Naive thymus-derived CD8-positive, alpha-beta T cell (primary cell): ENCODE results near the gene LRSAM1. TPM values are rescaled to one million over a fixed set of nuclear protein-coding genes. Genes with fewer than 3 reads are reported as not detected.
A peak's percentile ranks its signal among the peaks of the same experiment; 100 is the strongest.

Experiments used
- ATAC-seq, 2 donors: fragments of 150-1000 bp; cut with Tn5 transposase in 1 of 2; sonication (Bioruptor Pico), chemical (Tn5 transposase) in 1 of 2; 1 replicate in 1 of 2; 2 replicates in 1 of 2; pipeline ENCODE4 v1.10.0; 2021; ENCODE audit warnings: mild to moderate bottlenecking in 2 of 2, moderate library complexity in 2 of 2
- POLR2A ChIA-PET: fragments of 350-600 bp; sonication (Branson Sonifier 250); formaldehyde crosslinking; loops from one replicate; lab custom pipeline; 2021; ENCODE audit warnings: antibody characterized with exemption; lab: Charles Lee
- DNase-seq, 10 donors: peaks; one replicate each; pipeline versions ENCODE4 v3.0.0 to v3.0.0-alpha.2; 2020 to 2022
- H3K27ac Mint-ChIP-seq, 10 donors: one replicate each; pipeline ENCODE4 v1.8.0; 2020 to 2022; ENCODE audit warnings: mild to moderate bottlenecking in 10 of 10, mixed read lengths in 10 of 10, moderate library complexity in 4 of 10, inconsistent platforms in 1 of 10
- H3K27me3 Mint-ChIP-seq, 5 donors: one replicate each; pipeline ENCODE4 v1.8.0; 2021 to 2022; ENCODE audit warnings: mixed read lengths in 5 of 5
- H3K36me3 Mint-ChIP-seq, 3 donors: one replicate each; pipeline ENCODE4 v1.8.0; 2020 to 2022; ENCODE audit warnings: mixed read lengths in 3 of 3, mild to moderate bottlenecking in 2 of 3, inconsistent platforms in 1 of 3
- H3K4me1 Mint-ChIP-seq, 4 donors: one replicate each; pipeline ENCODE4 v1.8.0; 2021 to 2022; ENCODE audit warnings: mixed read lengths in 4 of 4
- H3K4me3 Mint-ChIP-seq, 10 donors: one replicate each; pipeline ENCODE4 v1.8.0; 2020 to 2022; ENCODE audit warnings: mild to moderate bottlenecking in 10 of 10, mixed read lengths in 10 of 10, moderate library complexity in 6 of 10, inconsistent platforms in 1 of 10
- H3K9me3 Mint-ChIP-seq, 9 donors: one replicate each; pipeline ENCODE4 v1.8.0; 2020 to 2022; ENCODE audit warnings: mixed read lengths in 9 of 9, mild to moderate bottlenecking in 3 of 9, inconsistent platforms in 1 of 9, moderate library complexity in 1 of 9
- polyA plus RNA-seq, 3 donors: library from polyadenylated mRNA; unstranded; fragments of 300-500 nt; fragmentation: Illumina TruSeq; gene quantifications; one replicate each; pipeline ENCODE4 v1.2.3, GENCODE V29; 2021
- total RNA-seq, 8 experiments: library from RNA in 2 of 8; stranded (reverse) in 2 of 8; gene quantifications; one replicate each; pipeline ENCODE4 v1.2.3 and lab custom pipeline; 2021 to 2026

LRSAM1 gene
- total and polyA plus RNA-seq, 5 experiments from 2014 or later: 4.3 to 26.4 (median 9.6) TPM

DNA sequence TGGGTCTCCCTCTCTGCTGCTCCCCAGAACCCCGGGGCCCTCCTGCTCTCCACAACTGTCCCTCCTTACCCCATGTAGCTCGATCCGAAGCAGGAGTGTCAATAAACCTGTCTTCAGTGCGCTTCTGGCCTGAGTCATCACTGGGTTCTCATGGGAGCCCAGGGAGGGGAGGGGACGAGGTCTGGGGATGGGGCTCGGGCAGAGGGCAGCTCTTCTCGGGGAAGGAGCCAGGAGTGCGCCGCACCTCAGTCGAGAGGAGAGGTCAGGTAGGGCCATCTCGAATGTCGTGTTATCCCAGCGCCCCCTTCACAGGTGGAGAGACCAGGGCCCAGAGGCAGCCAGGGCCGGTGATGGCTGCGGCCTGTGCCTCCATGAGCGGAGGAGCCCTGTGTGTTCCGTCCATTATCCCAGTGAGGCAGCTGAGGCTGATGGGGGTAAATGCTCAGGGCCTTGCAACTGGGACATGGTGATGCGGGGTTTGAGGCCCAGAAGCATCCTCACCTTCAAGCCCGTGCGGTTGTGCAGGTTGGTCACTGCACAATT, 52.1 kb downstream of the LRSAM1 start:
- ATAC-seq (no peak), DNase-seq (peak in 1 of 10 donors; percentile 42)
- H3K4me3 Mint-ChIP-seq: no peak overlapping the region
- H3K27me3 Mint-ChIP-seq: no peaks in the 10 kb centered on the region
- H3K27ac Mint-ChIP-seq: no peak overlapping the region
- peaks cover 0 to 2% (median 0%) of the 10 kb centered on the region in 3 donors for H3K36me3 Mint-ChIP-seq
- no peaks in the 10 kb centered on the region for H3K9me3 Mint-ChIP-seq
- H3K4me1 Mint-ChIP-seq: peaks cover 0 to 3% (median 0%) of the 10 kb centered on the region in 4 donors
- POLR2A ChIA-PET: interaction anchor here (0.9 kb wide), 1 partner anchor 231 kb away, joined by 4 read pairs; the partner anchor contains the start of gene TOR2A

DNA sequence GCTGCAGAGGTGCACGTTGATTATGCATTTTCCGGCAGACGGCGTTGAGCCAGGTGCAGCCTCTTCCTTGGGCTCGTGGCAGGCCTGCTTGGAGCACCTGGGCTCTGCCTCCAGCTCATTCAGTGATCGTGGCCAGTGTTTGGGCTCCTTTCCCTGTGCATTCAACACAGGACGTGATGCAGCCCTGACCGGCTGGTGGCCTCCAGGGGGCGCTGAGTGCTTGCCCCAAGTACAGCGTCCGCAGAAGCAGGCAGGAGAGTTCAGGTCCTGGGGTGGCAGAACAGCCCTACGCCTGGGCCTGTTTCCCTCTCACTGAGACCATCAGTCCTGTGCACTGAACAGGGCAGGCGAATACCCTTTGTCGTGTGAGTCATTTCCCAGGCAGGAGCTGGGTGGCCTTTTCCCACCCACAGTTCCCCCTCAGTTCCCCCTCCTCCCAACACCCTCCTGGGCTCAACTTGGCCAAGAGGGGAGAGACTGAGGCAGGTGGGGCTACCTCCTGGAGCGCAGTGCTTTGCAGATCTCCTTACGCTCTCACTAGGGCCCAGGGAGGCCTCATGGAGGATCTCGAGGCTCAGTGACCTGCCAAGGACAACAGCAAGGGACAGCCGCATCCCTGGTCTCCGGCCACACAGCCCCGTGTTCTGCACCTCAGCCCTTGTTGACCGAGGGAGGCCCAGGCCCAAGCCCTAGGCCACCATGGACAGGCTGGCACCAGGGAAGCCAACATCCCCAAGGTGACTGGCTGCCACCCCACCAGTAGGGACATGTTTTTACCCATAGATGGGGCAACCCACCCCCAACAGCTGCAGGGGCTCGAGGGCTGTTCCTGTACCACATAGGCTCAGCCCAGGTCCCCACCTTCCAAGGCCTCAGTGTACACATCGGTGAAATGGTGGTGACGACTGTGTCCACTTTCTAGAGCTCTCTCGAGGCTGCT, 52.9 kb downstream of the LRSAM1 start:
- peak; percentile 93 to 95 for ATAC-seq
- POLR2A ChIA-PET: interaction anchor here (0.6 to 0.9 kb wide), 2 partner anchors 80 to 230 kb away, joined by 3 to 4 read pairs; partner anchors contain the start of gene TOR2A
- Mint-ChIP-seq H3K36me3 (peaks cover 0 to 2% (median 0%) of the 10 kb centered on the region in 3 donors), H3K9me3 (no peaks in the 10 kb centered on the region), H3K27ac (peak overlapping the region in 1 of 10 donors; percentile 59), H3K4me1 (peaks cover 0 to 3% (median 0%) of the 10 kb centered on the region in 4 donors), H3K27me3 (no peaks in the 10 kb centered on the region), H3K4me3 (no peak overlapping the region)
- DNase-seq: peak; percentile 56 to 89 (median 76)

DNA sequence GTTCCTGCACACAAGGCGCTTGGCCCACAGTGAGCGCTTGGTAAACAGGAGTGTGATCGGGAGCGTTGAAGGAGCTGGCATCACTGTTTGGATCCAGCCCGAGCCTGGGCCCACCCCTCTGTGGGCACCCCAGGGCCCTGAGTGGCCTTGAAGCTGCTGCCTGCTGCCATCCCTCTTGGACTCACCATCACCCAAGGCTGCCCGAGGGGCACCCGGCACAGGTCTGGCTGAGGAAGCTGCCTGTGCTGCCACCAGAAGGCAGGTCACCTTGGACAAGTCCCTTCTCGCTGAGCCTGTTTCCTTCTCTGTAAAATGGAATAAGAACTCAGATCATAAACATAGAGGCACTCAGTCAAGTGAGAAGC, 53.6 kb downstream of the LRSAM1 start:
- no peak for ATAC-seq
- Mint-ChIP-seq H3K36me3 (peaks cover 0 to 2% (median 0%) of the 10 kb centered on the region in 3 donors), H3K27ac (peak overlapping the region in 1 of 10 donors; percentile 4), H3K4me3 (no peak overlapping the region), H3K27me3 (no peaks in the 10 kb centered on the region), H3K4me1 (peaks cover 0 to 3% (median 0%) of the 10 kb centered on the region in 4 donors), H3K9me3 (no peaks in the 10 kb centered on the region)
- POLR2A ChIA-PET: no interaction called here
- DNase-seq: no peak

DNA sequence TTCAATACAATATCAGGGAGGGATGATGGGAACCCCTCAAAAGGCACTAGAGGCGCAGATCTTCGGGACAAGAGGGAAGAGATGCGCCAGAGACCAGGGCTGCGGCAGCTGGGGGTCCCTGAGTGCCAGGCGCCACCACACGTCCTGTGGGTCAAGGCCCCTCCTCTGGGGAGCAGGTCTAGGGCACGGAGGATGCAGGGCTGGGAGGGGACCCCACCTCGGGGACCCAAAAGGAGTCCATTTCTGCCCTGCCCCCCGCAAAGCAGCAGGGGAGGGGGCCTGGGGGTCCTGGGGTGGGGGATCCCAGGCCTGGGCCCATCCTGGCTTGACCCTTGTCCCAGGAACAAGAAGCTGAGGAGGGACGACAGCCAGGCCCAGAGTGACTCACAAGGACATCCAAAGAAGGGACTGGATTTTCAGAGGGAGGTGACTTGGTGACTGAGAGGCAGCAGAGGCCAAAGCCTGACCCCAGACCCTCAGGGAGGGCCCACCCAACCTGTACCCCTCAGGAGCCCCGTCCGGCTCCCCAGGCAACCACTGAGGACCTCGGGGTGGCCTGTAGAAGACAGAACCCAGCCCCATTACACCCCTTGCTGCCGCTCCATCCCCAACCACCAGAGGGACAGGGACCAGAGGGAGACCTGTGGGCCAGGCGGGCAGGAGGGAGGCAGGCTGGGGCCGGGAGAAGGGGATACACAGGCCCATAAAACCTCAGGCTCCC, 54.2 kb downstream of the LRSAM1 start:
- Mint-ChIP-seq H3K4me3 (no peak overlapping the region), H3K4me1 (peaks cover 0 to 3% (median 0%) of the 10 kb centered on the region in 4 donors), H3K9me3 (no peaks in the 10 kb centered on the region), H3K36me3 (peaks cover 0 to 2% (median 0%) of the 10 kb centered on the region in 3 donors), H3K27me3 (no peaks in the 10 kb centered on the region), H3K27ac (peak overlapping the region in 1 of 10 donors; percentile 21)
- ATAC-seq: peak in 1 of 2 donors; percentile 43
- POLR2A ChIA-PET: no interaction called here
- peak in 2 of 10 donors; percentile 18 to 21 for DNase-seq

DNA sequence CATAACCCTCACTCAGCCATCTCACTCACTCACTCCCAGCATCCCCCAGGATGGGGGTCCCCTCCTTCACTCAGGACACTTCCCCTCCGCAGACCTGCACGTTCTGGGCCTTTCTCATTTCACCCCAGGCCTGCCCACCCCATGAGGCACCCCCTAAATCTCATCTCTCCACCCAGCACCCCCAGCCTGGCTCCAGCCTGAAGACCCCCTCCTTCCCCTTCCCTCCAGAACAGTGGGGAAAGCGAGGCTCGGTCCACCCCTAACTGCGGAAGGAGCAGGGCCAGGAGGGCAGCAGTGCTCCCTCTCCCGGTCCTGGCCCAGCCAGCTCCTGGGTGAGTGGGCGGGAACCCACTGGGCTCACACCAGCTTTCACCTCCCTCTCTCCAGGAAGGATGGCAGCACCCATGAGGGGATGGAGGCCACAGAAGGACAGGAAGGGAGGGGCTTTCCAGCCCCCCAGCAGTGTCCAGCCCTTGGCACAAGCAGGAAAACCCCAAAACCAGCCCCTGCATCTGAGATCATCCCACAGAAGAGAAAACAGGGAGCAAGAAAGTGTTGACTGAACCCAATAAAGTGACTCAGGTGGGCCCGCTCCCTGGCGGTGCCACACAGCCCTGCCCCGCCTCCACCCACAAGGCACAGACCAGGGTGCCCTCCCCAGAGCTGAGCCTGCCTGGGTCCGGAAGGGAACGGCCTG, 55.0 kb downstream of the LRSAM1 start:
- H3K27me3 Mint-ChIP-seq: no peaks in the 10 kb centered on the region
- no peak overlapping the region for H3K4me3 Mint-ChIP-seq
- DNase-seq (peak in 1 of 10 donors; percentile 44), ATAC-seq (no peak)
- H3K9me3 Mint-ChIP-seq: no peaks in the 10 kb centered on the region
- peaks cover 0 to 2% (median 0%) of the 10 kb centered on the region in 3 donors for H3K36me3 Mint-ChIP-seq
- peaks cover 0 to 3% (median 0%) of the 10 kb centered on the region in 4 donors for H3K4me1 Mint-ChIP-seq
- H3K27ac Mint-ChIP-seq: no peak overlapping the region
- POLR2A ChIA-PET: no interaction called here

DNA sequence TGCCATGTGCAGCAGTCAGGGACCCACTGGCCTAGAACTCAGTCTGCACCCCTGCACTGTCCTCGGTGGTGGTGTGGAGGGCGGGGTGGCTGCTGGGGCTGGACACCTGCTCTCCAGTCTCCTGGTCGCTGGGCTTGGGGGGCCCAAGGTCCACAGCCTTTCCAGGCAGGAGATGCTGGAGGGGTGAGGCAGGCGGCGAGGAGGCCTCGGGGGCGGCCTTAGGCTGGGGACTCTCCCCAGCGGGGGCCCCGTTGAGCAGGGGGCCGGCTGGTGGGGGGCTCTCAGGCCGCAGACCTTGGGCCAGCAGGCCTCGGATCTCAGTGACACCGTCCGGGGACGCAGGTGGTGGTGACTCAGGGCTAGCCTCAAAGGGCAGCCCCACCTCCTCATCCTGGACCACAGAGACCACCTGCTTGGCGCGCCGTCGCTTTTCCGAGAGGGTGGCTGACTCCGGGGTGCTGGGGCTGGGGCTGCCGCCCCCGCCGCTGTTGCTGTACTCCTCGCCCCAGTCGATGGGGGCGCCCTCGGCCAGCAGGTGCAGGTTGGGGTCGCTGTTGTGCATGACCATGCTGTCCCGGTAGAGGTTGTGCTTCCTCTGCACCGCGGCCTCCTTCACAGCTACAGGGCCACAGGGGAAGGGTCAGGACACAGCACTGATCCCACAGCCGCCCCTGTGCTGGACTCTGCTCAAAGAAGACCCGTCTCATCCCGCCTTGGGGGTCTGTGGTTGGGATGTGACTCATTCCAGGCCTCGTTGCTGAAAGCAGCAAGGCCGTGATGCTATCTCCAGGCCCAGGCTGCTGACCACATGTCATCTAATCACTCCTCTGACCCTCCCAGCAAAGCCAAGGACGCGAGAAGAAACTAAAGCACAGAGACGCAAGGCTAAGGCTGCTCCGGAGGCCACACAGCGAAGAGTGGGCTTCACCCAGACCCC, 55.8 kb downstream of the LRSAM1 start:
- Mint-ChIP-seq H3K36me3 (peaks cover 0 to 2% (median 0%) of the 10 kb centered on the region in 3 donors), H3K4me1 (peaks cover 0 to 3% (median 0%) of the 10 kb centered on the region in 4 donors), H3K27ac (no peak overlapping the region), H3K4me3 (no peak overlapping the region), H3K9me3 (no peaks in the 10 kb centered on the region), H3K27me3 (no peaks in the 10 kb centered on the region)
- POLR2A ChIA-PET: no interaction called here
- ATAC-seq (no peak), DNase-seq (no peak)

DNA sequence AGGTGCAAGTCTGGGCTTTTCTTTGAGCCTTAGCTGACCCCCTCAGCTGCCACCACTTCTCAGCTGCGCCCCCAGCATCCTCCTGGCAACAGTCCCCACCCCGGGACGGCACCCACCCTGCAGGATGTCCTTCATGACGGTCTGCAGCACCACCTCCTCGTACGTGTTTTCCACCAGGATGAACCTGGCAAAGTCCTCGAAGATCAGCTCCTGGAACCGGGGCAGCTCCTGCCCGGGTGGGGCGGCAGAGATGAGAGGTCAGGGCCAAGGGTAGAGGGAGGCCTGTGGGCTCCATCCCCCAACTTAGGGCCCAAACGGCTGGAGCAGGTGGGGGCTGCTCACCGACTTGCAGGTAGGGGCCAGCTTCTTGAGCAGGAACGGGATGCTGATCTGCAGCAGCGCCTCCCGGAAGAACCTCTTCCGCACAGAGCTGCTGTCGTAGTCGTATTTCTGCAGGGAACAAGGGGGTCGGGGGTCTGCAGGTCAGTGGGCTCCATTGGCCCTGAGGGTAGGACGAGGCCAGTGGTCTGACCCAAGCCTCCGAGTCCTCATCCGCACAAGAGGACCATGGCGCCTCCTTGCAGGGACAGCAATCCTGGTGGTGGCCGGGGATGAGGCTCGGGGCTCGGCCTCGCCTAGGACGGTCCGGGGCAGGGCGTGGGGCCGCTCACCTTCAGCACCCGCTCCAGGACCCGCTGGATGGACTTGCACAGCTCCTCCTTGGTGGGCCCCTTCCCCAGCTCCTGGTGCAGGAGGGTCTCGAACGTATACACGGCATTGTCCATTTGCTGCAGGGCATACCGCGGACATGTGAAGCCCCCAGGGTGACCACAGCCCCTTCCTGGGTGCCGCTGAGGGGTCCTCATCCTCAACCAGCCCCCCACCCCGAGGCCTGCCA, 56.7 kb downstream of the LRSAM1 start:
- H3K36me3 Mint-ChIP-seq: peaks cover 0 to 4% (median 0%) of the 10 kb centered on the region in 3 donors
- peaks cover 0 to 3% (median 0%) of the 10 kb centered on the region in 4 donors for H3K4me1 Mint-ChIP-seq
- no peaks in the 10 kb centered on the region for H3K9me3 Mint-ChIP-seq
- ATAC-seq (no peak), DNase-seq (no peak)
- POLR2A ChIA-PET: no interaction called here
- H3K27me3 Mint-ChIP-seq: no peaks in the 10 kb centered on the region
- no peak overlapping the region for H3K27ac Mint-ChIP-seq
- H3K4me3 Mint-ChIP-seq: no peak overlapping the region

DNA sequence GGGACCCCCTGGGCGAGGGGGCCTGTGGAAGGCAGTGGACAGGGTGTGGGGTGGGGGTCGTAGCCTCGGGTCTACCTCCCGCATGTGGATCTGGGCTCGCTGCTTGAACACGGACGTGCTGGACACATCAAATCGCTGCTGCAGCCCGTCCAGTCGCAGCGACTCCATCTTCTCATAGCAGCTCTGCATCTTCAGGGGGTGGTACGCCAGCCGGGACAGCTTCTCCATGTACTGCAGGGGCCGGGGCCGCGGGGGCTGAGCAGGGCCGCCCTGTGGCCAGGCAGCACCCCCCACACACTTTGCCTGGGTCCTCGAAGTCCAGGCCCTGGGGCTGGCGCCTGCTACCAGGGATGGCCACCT, 57.6 kb downstream of the LRSAM1 start:
- DNase-seq (no peak), ATAC-seq (no peak)
- H3K4me1 Mint-ChIP-seq: peaks cover 0 to 2% (median 0%) of the 10 kb centered on the region in 4 donors
- peaks cover 0 to 7% (median 0%) of the 10 kb centered on the region in 3 donors for H3K36me3 Mint-ChIP-seq
- H3K27me3 Mint-ChIP-seq: no peaks in the 10 kb centered on the region
- POLR2A ChIA-PET: no interaction called here
- no peaks in the 10 kb centered on the region for H3K9me3 Mint-ChIP-seq
- no peak overlapping the region for H3K27ac Mint-ChIP-seq
- no peak overlapping the region for H3K4me3 Mint-ChIP-seq

DNA sequence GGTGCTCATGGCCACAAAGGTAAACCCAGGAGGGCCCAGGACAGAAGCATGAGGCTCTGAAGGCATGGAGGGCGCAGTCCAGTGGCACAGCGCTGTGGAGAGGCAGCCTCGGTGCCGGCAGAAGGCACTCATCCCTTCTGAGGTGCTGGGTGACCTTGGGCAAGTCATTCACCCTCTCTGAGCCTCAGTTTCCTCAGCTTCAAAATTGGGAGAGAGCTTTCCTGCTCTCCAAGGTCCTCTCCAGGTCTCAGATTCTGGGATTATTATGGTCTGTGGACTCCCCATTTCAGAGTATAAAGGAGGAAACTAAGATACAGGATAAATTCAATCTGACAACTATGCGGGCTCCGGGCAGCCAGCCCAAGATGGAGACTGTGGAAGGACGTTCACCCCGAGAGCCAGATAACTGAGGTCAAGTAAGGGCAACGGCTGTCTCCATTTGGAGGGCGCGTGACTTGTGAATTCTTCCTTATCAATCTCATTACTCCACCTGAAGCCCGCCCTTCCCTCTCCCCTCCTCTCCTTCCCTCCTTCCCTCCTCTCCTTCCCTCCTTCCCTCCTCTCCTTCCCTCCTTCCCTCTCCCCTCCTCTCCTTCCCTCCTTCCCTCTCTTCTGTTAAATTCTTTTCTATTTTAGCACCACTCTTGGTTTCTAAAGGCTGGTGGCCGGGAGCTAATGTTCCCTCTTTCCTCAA, 58.1 kb downstream of the LRSAM1 start:
- Mint-ChIP-seq H3K27ac (no peak overlapping the region), H3K4me1 (no peaks in the 10 kb centered on the region), H3K36me3 (peaks cover 0 to 7% (median 0%) of the 10 kb centered on the region in 3 donors), H3K4me3 (no peak overlapping the region), H3K27me3 (no peaks in the 10 kb centered on the region), H3K9me3 (no peaks in the 10 kb centered on the region)
- DNase-seq (no peak), ATAC-seq (no peak)
- POLR2A ChIA-PET: interaction anchor here (0.6 kb wide), 1 partner anchor 360 kb away, joined by 4 read pairs; no protein-coding TSS in a partner anchor

DNA sequence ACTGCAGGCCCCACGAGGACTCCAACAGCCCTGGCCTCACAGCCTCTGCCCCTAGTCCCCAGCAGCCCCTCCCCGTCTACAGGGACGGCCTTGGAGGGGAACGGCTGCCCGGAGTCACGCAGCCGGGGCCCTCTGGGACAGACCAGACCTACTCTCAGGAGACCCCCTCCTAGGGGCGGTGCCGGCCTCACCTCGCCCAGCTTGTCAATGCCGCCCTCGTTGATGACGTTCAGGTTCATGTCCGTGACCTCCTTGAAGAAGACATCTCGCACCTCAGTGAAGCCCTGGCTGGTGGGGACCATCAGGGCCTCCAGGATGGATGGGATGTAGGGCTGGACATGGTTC, 58.6 kb downstream of the LRSAM1 start:
- H3K4me1 Mint-ChIP-seq: no peaks in the 10 kb centered on the region
- peaks cover 0 to 8% (median 0%) of the 10 kb centered on the region in 3 donors for H3K36me3 Mint-ChIP-seq
- H3K27ac Mint-ChIP-seq: no peak overlapping the region
- DNase-seq (no peak), ATAC-seq (no peak)
- H3K27me3 Mint-ChIP-seq: no peaks in the 10 kb centered on the region
- no peaks in the 10 kb centered on the region for H3K9me3 Mint-ChIP-seq
- H3K4me3 Mint-ChIP-seq: no peak overlapping the region
- POLR2A ChIA-PET: interaction anchor here (0.6 kb wide), 1 partner anchor 360 kb away, joined by 4 read pairs; no protein-coding TSS in a partner anchor
